Fibroblast of skin of scalp (primary cell): ENCODE results near the gene FCRL3. TPM values are rescaled to one million over a fixed set of nuclear protein-coding genes. Genes with fewer than 3 reads are reported as not detected.
"Not testable (repeated sequence)": the region's sequence is repeated elsewhere in the genome, so short reads cannot be mapped to it uniquely, and the experiment has no call there.

Experiments used
- DNase-seq: peaks from one replicate; pipeline ENCODE4 v3.0.0-alpha.2; 2013
- polyA plus RNA-seq, 2 experiments: library from polyadenylated mRNA; unstranded; fragments of 120-200 nt; gene quantifications; one replicate each; pipeline ENCODE4 v1.2.1, GENCODE V29; 2013; ENCODE audit not compliant: insufficient read length in 2 of 2

The FCRL3 gene
- 0.24 TPM for polyA plus RNA-seq (2013, experiment 1 of 2; ENCODE audit: insufficient read length)
- polyA plus RNA-seq (2013, experiment 2 of 2; ENCODE audit: insufficient read length), result not detected

GRCh38 chr1:157700732-157701131 is at the start of gene FCRL3:
Gene FCRL3, minus strand, starts transcription at chr1:157700769. Its CDS starts 280 bp downstream, at chr1:157700489.
- no peak for DNase-seq

GRCh38 chr1:157748262-157748817 is 47.8 kb upstream of the FCRL3 start:
- no peak for DNase-seq

GRCh38 chr1:157739229-157739901 is 38.8 kb upstream of the FCRL3 start:
- DNase-seq, result no peak

- DNase-seq, result not testable (repeated sequence)
These were observed 35.4 kb upstream of the FCRL3 start for GRCh38 chr1:157735991-157736390.

- DNase-seq, result no peak
These were observed 33.8 kb upstream of the FCRL3 start for GRCh38 chr1:157734321-157734720.

- DNase-seq, result no peak
These were observed 32.2 kb upstream of the FCRL3 start for GRCh38 chr1:157732755-157733154.

- no peak for DNase-seq
These were observed 24.6 kb upstream of the FCRL3 start for GRCh38 chr1:157725221-157725577.

GRCh38 chr1:157724537-157725220 is 24.1 kb upstream of the FCRL3 start:
- no peak for DNase-seq

- no peak for DNase-seq
These were observed 22.6 kb upstream of the FCRL3 start for GRCh38 chr1:157723157-157723556.

GRCh38 chr1:157721985-157722384 is 21.4 kb upstream of the FCRL3 start:
- no peak for DNase-seq

GRCh38 chr1:157715736-157716135 is 15.2 kb upstream of the FCRL3 start:
- DNase-seq, result no peak

GRCh38 chr1:157711802-157712201 is 11.2 kb upstream of the FCRL3 start:
- no peak for DNase-seq

- no peak for DNase-seq
These were observed 4.3 kb upstream of the FCRL3 start for GRCh38 chr1:157704878-157705277.

GRCh38 chr1:157703981-157704380 is 3.4 kb upstream of the FCRL3 start:
- no peak for DNase-seq

- DNase-seq, result no peak
These were observed 1.8 kb upstream of the FCRL3 start for GRCh38 chr1:157702308-157702825.

- DNase-seq, result no peak
These were observed 264 bp downstream of the FCRL3 start for GRCh38 chr1:157700305-157700704.

GRCh38 chr1:157697781-157698569 is 2.6 kb downstream of the FCRL3 start:
- no peak for DNase-seq

- DNase-seq, result no peak
These were observed 3.5 kb downstream of the FCRL3 start for GRCh38 chr1:157696966-157697628.

GRCh38 chr1:157695417-157695816 is 5.2 kb downstream of the FCRL3 start:
- no peak for DNase-seq

- peak; percentile 34 for DNase-seq
These were observed 9.2 kb downstream of the FCRL3 start for GRCh38 chr1:157691285-157691920.

GRCh38 chr1:157682710-157683437 is 17.7 kb downstream of the FCRL3 start:
- no peak for DNase-seq
